ENCODE measurements around the gene EHMT1. TPM values are rescaled to one million over a fixed set of nuclear protein-coding genes. Genes with fewer than 3 reads are reported as not detected.

The EHMT1 gene
- polyA plus RNA-seq, 10 donors = 35.8 to 56.6 (median 46.2) TPM

GRCh38 chr9:137823986-137824771 is 205.4 kb downstream of the EHMT1 start:
- no peak for DNase-seq

- no peak for DNase-seq
These were observed 206.7 kb downstream of the EHMT1 start for GRCh38 chr9:137825324-137825989.

GRCh38 chr9:137827908-137828526 is 209.2 kb downstream of the EHMT1 start:
- DNase-seq = no peak

- DNase-seq = peak; percentile 16 to 47 (median 18)
These were observed 209.9 kb downstream of the EHMT1 start for GRCh38 chr9:137828527-137829259.

- DNase-seq = no peak
These were observed 210.6 kb downstream of the EHMT1 start for GRCh38 chr9:137829260-137829996.

- no peak for DNase-seq
These were observed 213.4 kb downstream of the EHMT1 start for GRCh38 chr9:137832191-137832700.

- no peak for DNase-seq
These were observed 214.2 kb downstream of the EHMT1 start for GRCh38 chr9:137832830-137833590.

- DNase-seq = no peak
These were observed 215.2 kb downstream of the EHMT1 start for GRCh38 chr9:137833721-137834613.

- no peak for DNase-seq
These were observed 216.2 kb downstream of the EHMT1 start for GRCh38 chr9:137834846-137835546.

GRCh38 chr9:137836151-137836830 is 217.5 kb downstream of the EHMT1 start:
- no peak for DNase-seq

- no peak for DNase-seq
These were observed 218.0 kb downstream of the EHMT1 start for GRCh38 chr9:137836831-137837241.

- no peak for DNase-seq
These were observed 218.8 kb downstream of the EHMT1 start for GRCh38 chr9:137837345-137838278.

GRCh38 chr9:137838576-137838975 is 219.8 kb downstream of the EHMT1 start:
- no peak for DNase-seq

GRCh38 chr9:137843355-137843754 is 224.6 kb downstream of the EHMT1 start:
- no peak for DNase-seq

GRCh38 chr9:137851516-137852267 is 232.9 kb downstream of the EHMT1 start:
- no peak for DNase-seq

- no peak for DNase-seq
These were observed 234.7 kb downstream of the EHMT1 start for GRCh38 chr9:137853392-137853995.

All from muscle of back (tissue), 11 donors.